HL-60/S4 (cell line): ENCODE measurements around the gene ESPN.

Source experiments
- in situ Hi-C: fragments of 300-500 bp; cut with MboI; formaldehyde crosslinking; loops from 2 replicates; pipeline ENCODE4 v1.14.3; 2022; ENCODE audit warnings: low sequenced_read_pairs

The ESPN gene

GRCh38 chr1:6477039-6477820, 52.7 kb downstream of the ESPN start:
- in situ Hi-C loops: loop anchor here (25.0 kb wide), 1 partner anchor 735 kb away; no protein-coding TSS in a partner anchor

GRCh38 chr1:6481820-6482219, 57.2 kb downstream of the ESPN start:
- in situ Hi-C loops: loop anchor here (10.0 to 25.0 kb wide), 2 partner anchors 163 to 730 kb away; no protein-coding TSS in a partner anchor

- in situ Hi-C loops: loop anchor here (10.0 to 25.0 kb wide), 2 partner anchors 162 to 729 kb away; no protein-coding TSS in a partner anchor
Observed at GRCh38 chr1:6483017-6483760, 58.6 kb downstream of the ESPN start.

- in situ Hi-C loops: loop anchor here (10.0 to 25.0 kb wide), 2 partner anchors 161 to 729 kb away; no protein-coding TSS in a partner anchor
Observed at GRCh38 chr1:6483761-6484117, 59.2 kb downstream of the ESPN start.

GRCh38 chr1:6484826-6485167, 60.2 kb downstream of the ESPN start:
- in situ Hi-C loops: loop anchor here (10.0 to 25.0 kb wide), 2 partner anchors 160 to 728 kb away; no protein-coding TSS in a partner anchor

DNA sequence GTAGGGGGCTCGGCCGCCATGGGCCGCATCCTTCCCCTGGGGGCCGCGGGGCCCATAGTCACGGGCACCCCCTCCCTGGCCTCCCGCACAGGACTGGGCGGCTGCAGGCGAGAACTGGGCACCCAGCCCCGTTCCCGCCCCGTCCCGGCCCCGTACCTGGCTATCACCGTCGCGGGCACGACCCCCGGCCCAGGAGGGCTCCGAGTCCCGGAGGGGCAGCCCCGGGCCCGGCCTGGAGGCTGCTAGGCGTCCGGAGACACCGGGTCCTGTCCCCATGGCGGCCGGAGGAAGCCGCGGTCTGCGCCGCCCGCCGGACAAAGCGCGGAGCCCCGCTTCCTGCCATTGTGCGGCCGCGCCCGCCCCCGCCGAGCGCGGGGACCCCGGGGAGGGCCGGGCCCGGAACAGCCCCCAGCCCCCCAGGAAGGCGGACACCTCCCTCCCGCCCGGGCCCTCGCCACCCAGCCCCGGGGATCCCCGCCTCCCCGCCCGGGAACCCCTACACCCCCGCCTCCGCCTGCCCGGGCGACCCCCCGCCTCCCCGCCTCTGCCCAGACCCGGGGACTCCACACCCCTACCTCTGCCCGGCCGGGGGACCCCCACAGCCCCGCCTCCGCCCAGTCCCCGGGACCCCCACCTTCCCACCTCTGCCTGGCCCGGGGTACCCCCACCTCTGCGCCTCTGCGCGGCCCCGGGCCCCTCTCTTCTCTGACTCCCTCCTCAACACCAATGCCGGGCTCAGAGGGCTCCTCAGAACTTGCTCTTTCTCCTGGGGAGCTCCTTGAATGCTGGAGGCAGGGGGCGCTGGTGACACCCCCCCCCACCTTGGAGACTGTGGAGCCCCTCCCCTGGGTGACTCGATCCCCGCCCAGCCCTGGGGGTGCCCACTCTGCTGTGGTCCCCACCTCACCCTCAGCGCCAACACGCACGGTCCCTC, 60.9 kb downstream of the ESPN start:
- in situ Hi-C loops: loop anchor here (10.0 to 25.0 kb wide), 2 partner anchors 159 to 727 kb away; no protein-coding TSS in a partner anchor

DNA sequence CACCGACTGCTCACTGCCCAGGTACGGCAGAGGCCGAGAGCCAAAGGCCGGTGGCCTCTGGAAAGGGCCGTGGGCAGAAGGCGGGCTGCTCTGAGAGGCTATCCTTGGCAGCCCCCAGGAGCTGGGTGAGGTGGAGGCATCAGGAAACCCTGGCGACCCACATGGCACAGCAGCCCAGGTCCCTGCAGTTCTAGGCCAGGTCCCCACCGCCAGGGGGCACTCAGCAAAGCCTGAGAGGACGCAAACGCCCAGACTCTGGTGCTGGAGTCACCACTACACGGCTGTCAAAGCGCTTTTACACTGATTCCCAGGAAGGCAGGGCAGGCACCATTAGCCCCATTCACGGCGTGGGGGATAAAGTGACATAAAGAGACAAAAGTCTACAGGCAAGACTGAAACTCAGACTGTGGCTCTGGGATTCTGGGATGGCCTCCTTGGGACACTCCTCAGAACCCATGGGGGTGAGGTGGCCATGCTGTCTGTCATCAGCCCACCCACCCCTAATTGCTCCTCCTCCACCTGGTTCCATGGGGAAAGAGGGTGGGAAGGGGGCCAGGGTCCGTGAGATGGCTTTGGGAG, 61.9 kb downstream of the ESPN start:
- in situ Hi-C loops: loop anchor here (10.0 to 25.0 kb wide), 2 partner anchors 158 to 726 kb away; no protein-coding TSS in a partner anchor

DNA sequence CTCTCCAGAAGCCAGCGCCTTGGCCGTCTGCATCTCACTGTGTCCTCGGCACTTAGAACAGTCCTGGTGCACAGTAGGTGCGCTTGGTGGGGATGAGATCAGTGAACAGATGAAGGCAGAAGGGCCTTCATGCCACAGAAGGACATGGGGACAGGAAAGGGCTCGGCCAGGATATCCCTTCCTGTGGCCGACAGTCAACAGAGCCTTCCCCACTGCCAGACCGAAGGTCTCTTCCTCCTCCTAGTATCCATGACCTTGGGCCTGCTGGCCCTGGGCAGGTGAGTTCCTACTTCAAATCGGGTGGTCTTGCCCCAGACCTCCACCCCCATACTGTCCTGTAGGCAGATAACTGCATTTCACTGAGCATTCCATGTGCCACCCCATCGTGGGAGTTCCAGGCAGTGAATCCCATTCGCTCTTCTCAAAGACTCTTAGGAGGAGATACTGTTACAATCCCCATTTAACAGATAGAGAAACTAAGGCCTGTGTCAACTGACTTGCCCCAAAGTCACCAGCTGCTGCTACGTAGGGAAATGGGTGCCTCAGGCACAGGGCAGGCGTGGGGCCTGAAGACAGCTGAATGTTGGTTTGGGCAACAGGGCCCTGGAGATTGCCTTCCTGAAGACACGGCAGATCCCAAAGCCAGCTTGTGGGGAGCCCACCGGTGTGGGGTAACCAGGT, 63.4 kb downstream of the ESPN start:
- in situ Hi-C loops: loop anchor here (10.0 to 25.0 kb wide), 2 partner anchors 157 to 724 kb away; no protein-coding TSS in a partner anchor

DNA sequence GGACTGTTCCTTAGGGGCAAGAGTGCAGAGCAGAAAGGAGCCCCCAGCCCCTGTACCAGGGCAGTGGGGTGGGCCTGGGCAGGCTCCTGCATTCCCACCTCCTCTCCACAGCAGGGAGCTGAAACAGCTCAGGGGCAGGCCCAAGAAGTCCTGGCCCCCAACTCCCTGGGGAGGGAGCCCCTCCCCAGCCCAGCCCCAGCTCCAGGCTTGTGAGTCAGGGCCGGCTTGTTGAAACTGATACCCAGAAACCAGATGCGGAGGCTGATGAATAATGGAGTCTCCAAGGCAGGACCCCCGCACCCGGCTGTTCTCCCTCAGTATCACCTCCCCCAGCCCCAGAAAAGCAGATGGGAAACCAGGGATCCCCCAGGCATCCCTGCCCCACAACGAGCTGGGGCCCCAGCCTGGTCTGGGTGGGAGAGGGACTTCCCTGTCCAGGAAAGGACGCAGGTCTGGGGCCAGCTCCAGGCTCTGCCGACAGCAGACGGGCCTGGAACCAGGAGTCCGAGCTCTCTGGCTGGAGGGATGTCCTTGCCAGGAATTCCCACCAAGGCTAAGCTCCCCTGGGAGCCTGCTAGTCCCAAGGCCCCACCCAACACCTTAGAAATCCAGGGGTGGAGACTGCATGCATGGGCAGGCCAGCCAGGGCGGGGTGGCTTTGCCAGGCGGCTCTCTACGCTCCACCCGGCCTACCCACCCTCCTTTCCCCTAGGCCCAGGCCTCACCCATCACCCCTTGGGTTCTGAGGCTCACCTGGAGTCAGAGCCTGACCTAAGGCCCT, 64.2 kb downstream of the ESPN start:
- in situ Hi-C loops: loop anchor here (10.0 to 25.0 kb wide), 2 partner anchors 156 to 724 kb away; no protein-coding TSS in a partner anchor

- in situ Hi-C loops: loop anchor here (10.0 to 25.0 kb wide), 2 partner anchors 155 to 723 kb away; no protein-coding TSS in a partner anchor
Observed at GRCh38 chr1:6489383-6489765, 64.8 kb downstream of the ESPN start.

- in situ Hi-C loops: loop anchor here (10.0 to 25.0 kb wide), 2 partner anchors 155 to 723 kb away; no protein-coding TSS in a partner anchor
Observed at GRCh38 chr1:6489799-6490180, 65.2 kb downstream of the ESPN start.

- in situ Hi-C loops: loop anchor here (25.0 kb wide), 1 partner anchor 722 kb away; no protein-coding TSS in a partner anchor
Observed at GRCh38 chr1:6490181-6491080, 65.9 kb downstream of the ESPN start.

DNA sequence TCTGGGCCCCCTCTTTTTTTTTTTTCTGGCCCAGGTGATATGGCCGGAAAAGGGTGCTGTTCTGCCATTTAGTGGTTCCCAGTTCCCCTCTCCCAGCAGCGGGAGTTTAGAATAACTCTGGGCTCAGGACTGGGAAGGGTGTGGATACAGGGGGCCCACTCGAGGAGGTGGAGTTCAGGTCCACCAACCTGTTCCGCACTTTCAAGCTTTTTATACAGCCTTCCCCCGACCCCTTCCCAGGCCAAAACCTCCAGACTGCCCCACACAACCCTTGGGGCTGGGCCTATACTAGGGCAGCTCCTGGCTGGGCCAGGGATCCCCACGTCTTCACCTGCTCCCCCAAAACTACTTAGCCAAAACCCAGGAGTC, 66.5 kb downstream of the ESPN start:
- in situ Hi-C loops: loop anchor here (25.0 kb wide), 1 partner anchor 721 kb away; no protein-coding TSS in a partner anchor

DNA sequence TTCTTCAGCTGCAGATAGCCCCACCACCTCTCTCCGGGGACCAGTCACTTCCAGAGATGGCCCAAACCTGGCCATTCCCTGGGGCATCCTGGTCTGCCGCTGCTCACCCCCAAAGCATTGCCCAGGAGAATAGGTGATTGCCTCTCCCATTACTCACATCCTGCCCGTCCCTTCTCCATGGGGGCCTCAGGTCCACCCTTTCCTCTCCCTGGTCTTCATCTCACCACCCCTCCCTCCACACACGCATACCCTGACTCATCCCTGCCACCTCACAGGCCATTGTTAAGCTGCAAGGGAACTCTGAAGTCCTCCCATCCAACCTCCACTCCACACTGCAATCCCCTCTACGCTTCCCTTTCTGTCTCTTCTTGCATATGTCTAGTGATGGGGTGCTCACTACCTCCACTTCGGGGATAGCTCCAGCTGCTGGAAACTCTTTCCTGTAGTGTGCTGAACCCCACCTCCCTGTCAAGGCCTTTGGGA, 66.9 kb downstream of the ESPN start, which contains the start of gene PLEKHG5:
Gene PLEKHG5, minus strand, starts transcription at position 188 of the 483 bp plus-strand sequence. CDS start 14,096 bp downstream, outside the sequence.
- in situ Hi-C loops: loop anchor here (25.0 kb wide), 1 partner anchor 721 kb away; no protein-coding TSS in a partner anchor

- in situ Hi-C loops: loop anchor here (25.0 kb wide), 1 partner anchor 720 kb away; no protein-coding TSS in a partner anchor
Observed at GRCh38 chr1:6491966-6492365, 67.4 kb downstream of the ESPN start.

GRCh38 chr1:6493834-6494223, 69.3 kb downstream of the ESPN start:
- in situ Hi-C loops: loop anchor here (25.0 kb wide), 1 partner anchor 718 kb away; no protein-coding TSS in a partner anchor

DNA sequence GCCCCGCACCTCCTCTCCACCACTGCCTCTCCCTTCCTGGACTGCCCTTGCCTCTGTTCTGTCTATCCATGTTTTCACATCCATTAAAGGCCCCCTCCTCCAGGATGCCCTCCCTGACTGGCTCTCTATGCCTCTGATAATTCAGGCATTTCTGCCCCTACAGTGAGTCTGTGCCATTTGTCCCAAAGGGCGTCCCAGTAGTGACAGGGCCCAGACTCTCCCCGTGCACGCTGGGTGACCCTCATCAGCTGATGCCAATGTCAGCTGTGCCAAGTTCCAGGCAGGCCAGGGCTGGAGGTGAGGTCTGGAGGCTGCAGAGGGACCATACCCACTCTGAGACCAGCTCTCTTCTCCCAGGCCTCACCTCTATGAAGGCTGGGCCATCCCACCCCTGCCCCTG, 70.1 kb downstream of the ESPN start:
- in situ Hi-C loops: loop anchor here (25.0 kb wide), 1 partner anchor 718 kb away; no protein-coding TSS in a partner anchor
